ENCODE measurements around the gene PCDHGA8.

DNA sequence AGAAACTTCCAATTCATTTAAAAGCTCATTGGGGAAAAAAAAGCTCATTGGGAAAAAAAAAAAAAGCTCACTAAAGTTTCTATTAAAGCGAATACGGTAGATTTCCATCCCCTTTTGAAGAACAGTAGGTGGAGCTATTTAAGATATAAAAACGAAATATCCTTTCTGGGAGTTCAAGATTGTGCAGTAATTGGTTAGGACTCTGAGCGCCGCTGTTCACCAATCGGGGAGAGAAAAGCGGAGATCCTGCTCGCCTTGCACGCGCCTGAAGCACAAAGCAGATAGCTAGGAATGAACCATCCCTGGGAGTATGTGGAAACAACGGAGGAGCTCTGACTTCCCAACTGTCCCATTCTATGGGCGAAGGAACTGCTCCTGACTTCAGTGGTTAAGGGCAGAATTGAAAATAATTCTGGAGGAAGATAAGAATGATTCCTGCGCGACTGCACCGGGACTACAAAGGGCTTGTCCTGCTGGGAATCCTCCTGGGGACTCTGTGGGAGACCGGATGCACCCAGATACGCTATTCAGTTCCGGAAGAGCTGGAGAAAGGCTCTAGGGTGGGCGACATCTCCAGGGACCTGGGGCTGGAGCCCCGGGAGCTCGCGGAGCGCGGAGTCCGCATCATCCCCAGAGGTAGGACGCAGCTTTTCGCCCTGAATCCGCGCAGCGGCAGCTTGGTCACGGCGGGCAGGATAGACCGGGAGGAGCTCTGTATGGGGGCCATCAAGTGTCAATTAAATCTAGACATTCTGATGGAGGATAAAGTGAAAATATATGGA lies 38.1 kb downstream of the PCDHGA8 start, which contains the start of gene PCDHGA12:
- TF ChIP-seq, protein P1, sequence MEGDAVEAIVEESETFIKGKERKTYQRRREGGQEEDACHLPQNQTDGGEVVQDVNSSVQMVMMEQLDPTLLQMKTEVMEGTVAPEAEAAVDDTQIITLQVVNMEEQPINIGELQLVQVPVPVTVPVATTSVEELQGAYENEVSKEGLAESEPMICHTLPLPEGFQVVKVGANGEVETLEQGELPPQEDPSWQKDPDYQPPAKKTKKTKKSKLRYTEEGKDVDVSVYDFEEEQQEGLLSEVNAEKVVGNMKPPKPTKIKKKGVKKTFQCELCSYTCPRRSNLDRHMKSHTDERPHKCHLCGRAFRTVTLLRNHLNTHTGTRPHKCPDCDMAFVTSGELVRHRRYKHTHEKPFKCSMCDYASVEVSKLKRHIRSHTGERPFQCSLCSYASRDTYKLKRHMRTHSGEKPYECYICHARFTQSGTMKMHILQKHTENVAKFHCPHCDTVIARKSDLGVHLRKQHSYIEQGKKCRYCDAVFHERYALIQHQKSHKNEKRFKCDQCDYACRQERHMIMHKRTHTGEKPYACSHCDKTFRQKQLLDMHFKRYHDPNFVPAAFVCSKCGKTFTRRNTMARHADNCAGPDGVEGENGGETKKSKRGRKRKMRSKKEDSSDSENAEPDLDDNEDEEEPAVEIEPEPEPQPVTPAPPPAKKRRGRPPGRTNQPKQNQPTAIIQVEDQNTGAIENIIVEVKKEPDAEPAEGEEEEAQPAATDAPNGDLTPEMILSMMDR (IDR thresholded peaks at IDR 0.05; ENCODE audit: borderline replicate concordance, extremely low read depth, low read length, poor library complexity, severe bottlenecking): no peak
- TF ChIP-seq EZH2 (IDR thresholded peaks at IDR 0.05; ENCODE audit: borderline replicate concordance, low read depth, low read length, severe bottlenecking): no peak

Data from DND-41 (cell line).